OCI-LY7 (cell line): ENCODE measurements around the gene RSU1. TPM values are rescaled to one million over a fixed set of nuclear protein-coding genes. Genes with fewer than 3 reads are reported as not detected.

Experiments used
- BruUV-seq: library from RNA; stranded (reverse); fragments of 400-500 nt; replicated peaks from 2 replicates; lab custom pipeline; 2021; lab: Mats Ljungman, UMichigan
- CTCF ChIA-PET: fragments of 300-600 bp; sonication (Branson Sonifier 250); formaldehyde crosslinking; loops from one replicate; lab custom pipeline; 2022; ENCODE audit warnings: antibody characterized with exemption; ENCODE audit not compliant: unreplicated experiment; lab: Charles Lee
- POLR2A ChIA-PET: fragments of 300-600 bp; sonication (Branson Sonifier 250); formaldehyde crosslinking; loops from one replicate; lab custom pipeline; 2022; ENCODE audit warnings: antibody characterized with exemption; lab: Charles Lee
- DNase-seq: peaks from one replicate; pipeline ENCODE4 v3.0.0-alpha.2; 2015; ENCODE audit warnings: low spot score
- H2AFZ ChIP-seq: fragments of 200-600 bp; sonication (generic), shearing (Covaris generic); 2 replicates; pipeline ENCODE4 v1.6.1; 2014; ENCODE audit warnings: mild to moderate bottlenecking, antibody characterized with exemption, low read length, moderate library complexity
- H3K27ac ChIP-seq: fragments of 200-600 bp; sonication (generic); 2 replicates; pipeline ENCODE4 v1.5.1; 2014; ENCODE audit warnings: mixed run types, low read depth, mild to moderate bottlenecking, moderate library complexity, low read length, inconsistent platforms; ENCODE audit not compliant: poor library complexity, severe bottlenecking
- H3K36me3 ChIP-seq: fragments of 200-600 bp; sonication (generic); 2 replicates; pipeline ENCODE4 v1.6.1; 2014; ENCODE audit warnings: mild to moderate bottlenecking, antibody characterized with exemption, low read length, moderate library complexity, mixed read lengths; ENCODE audit not compliant: insufficient read depth
- H3K4me1 ChIP-seq: fragments of 200-600 bp; sonication (generic); 2 replicates; pipeline ENCODE4 v1.5.1; 2014; ENCODE audit warnings: mild to moderate bottlenecking, low read length; ENCODE audit not compliant: insufficient read depth, poor library complexity, severe bottlenecking
- H3K4me2 ChIP-seq: fragments of 200-600 bp; sonication (generic); 2 replicates; pipeline ENCODE4 v1.6.1; 2014; ENCODE audit warnings: mild to moderate bottlenecking, low read length
- H3K4me3 ChIP-seq: fragments of 200-600 bp; sonication (generic); 2 replicates; pipeline ENCODE4 v1.5.1; 2014; ENCODE audit warnings: mild to moderate bottlenecking, low read depth, low read length; ENCODE audit not compliant: poor library complexity, severe bottlenecking
- H3K79me2 ChIP-seq: fragments of 200-600 bp; sonication (generic); 2 replicates; pipeline ENCODE4 v1.6.1; 2016; ENCODE audit warnings: low read depth, mild to moderate bottlenecking, low read length, moderate library complexity, mixed read lengths; ENCODE audit not compliant: insufficient read depth
- H3K9me2 ChIP-seq: fragments of 200-600 bp; sonication (generic); 2 replicates; pipeline ENCODE4 v1.6.1; 2016; ENCODE audit warnings: mild to moderate bottlenecking, low read length, mixed read lengths; ENCODE audit not compliant: insufficient read depth
- H3K9me3 ChIP-seq: fragments of 200-600 bp; sonication (generic); 2 replicates; pipeline ENCODE4 v1.6.1; 2014; ENCODE audit warnings: mild to moderate bottlenecking, mixed run types, low read length, mixed read lengths
- H4K20me1 ChIP-seq: fragments of 200-600 bp; sonication (generic); 2 replicates; pipeline ENCODE4 v1.6.1; 2014; ENCODE audit warnings: mild to moderate bottlenecking, antibody characterized with exemption, low read length, moderate library complexity, mixed read lengths; ENCODE audit not compliant: insufficient read depth
- CTCF ChIP-seq: fragments of 200-600 bp; sonication (generic); conservative IDR thresholded peaks from 2 replicates; pipeline ENCODE4 v1.5.1; 2014; ENCODE audit warnings: mild to moderate bottlenecking, antibody characterized with exemption, low read length, moderate library complexity, mixed read lengths
- EZH2phosphoT487 ChIP-seq: fragments of 200-600 bp; sonication (generic); IDR thresholded peaks from 2 replicates; pipeline ENCODE4 v1.6.1; 2018; ENCODE audit warnings: low read depth, borderline replicate concordance, mild to moderate bottlenecking, mixed run types, antibody characterized with exemption, low read length, moderate library complexity, mixed read lengths
- intact Hi-C: fragments of 100-400 bp; cut with micrococcal nuclease; formaldehyde crosslinking; loops from one replicate; pipeline ENCODE4 v1.10.0; 2022; ENCODE audit not compliant: unreplicated experiment
- total RNA-seq, 2 experiments: library from RNA; depleted of rRNA in 1 of 2; stranded (reverse); fragments of >200 nt in 1 of 2; shearing (Covaris generic) in 1 of 2; gene quantifications; 2 replicates each; pipeline ENCODE4 v1.2.3, GENCODE V29; 2014 to 2022

RSU1 gene
- total RNA-seq, 2 experiments from 2014 or later, result 25.3 to 31.1 TPM

- Histone ChIP-seq H3K4me3 (no peak overlapping the region), H2AFZ (no peak overlapping the region), H3K27ac (no peak overlapping the region), H3K9me3 (no peaks in the 10 kb centered on the region), H3K36me3 (peaks cover 14% of the 10 kb centered on the region), H4K20me1 (no peaks in the 10 kb centered on the region), H3K4me2 (no peak overlapping the region), H3K9me2 (no peaks in the 10 kb centered on the region), H3K4me1 (no peaks in the 10 kb centered on the region), H3K79me2 (no peaks in the 10 kb centered on the region)
- no peak for DNase-seq
- no TSS peak for BruUV-seq
- TF ChIP-seq CTCF, result no peak
- TF ChIP-seq EZH2phosphoT487, result no peak
- CTCF ChIA-PET, result no interaction called here
- intact Hi-C loops, result no loop called here
- POLR2A ChIA-PET, result no interaction called here
Observed at GRCh38 chr10:16748749-16749148, 68.5 kb downstream of the RSU1 start.

- no peak overlapping the region for H2AFZ ChIP-seq
- H3K79me2 ChIP-seq, result no peaks in the 10 kb centered on the region
- H3K9me3 ChIP-seq, result no peaks in the 10 kb centered on the region
- POLR2A ChIA-PET, result no interaction called here
- no peaks in the 10 kb centered on the region for H3K9me2 ChIP-seq
- no peak overlapping the region for H3K4me3 ChIP-seq
- TF ChIP-seq CTCF, result no peak
- H3K27ac ChIP-seq, result no peak overlapping the region
- DNase-seq, result no peak
- peaks cover 10% of the 10 kb centered on the region for H3K36me3 ChIP-seq
- H4K20me1 ChIP-seq, result no peaks in the 10 kb centered on the region
- CTCF ChIA-PET, result no interaction called here
- H3K4me2 ChIP-seq, result no peak overlapping the region
- intact Hi-C loops, result no loop called here
- no TSS peak for BruUV-seq
- no peaks in the 10 kb centered on the region for H3K4me1 ChIP-seq
Observed at GRCh38 chr10:16746856-16747255, 70.4 kb downstream of the RSU1 start.

GRCh38 chr10:16745061-16745460 lies 72.2 kb downstream of the RSU1 start:
- ChIA-PET CTCF (no interaction called here), POLR2A (no interaction called here)
- no TSS peak for BruUV-seq
- Histone ChIP-seq H3K79me2 (no peaks in the 10 kb centered on the region), H2AFZ (no peak overlapping the region), H4K20me1 (no peaks in the 10 kb centered on the region), H3K4me1 (no peaks in the 10 kb centered on the region), H3K9me2 (no peaks in the 10 kb centered on the region), H3K36me3 (no peaks in the 10 kb centered on the region), H3K27ac (no peak overlapping the region), H3K9me3 (no peaks in the 10 kb centered on the region), H3K4me2 (no peak overlapping the region), H3K4me3 (no peak overlapping the region)
- no peak for DNase-seq
- no peak for TF ChIP-seq CTCF
- no peak for TF ChIP-seq EZH2phosphoT487
- intact Hi-C loops, result no loop called here
